Measurements from ENCODE around the gene TLX1.

The TLX1 gene

GRCh38 chr10:101130984-101131961 is at the start of gene TLX1:
TLX1 (plus strand) TSS chr10:101131300; CDS start chr10:101131542, 242 bp downstream.
- no peak for DNase-seq

GRCh38 chr10:101085846-101086245 is 45.3 kb upstream of the TLX1 start:
- DNase-seq = no peak

DNA sequence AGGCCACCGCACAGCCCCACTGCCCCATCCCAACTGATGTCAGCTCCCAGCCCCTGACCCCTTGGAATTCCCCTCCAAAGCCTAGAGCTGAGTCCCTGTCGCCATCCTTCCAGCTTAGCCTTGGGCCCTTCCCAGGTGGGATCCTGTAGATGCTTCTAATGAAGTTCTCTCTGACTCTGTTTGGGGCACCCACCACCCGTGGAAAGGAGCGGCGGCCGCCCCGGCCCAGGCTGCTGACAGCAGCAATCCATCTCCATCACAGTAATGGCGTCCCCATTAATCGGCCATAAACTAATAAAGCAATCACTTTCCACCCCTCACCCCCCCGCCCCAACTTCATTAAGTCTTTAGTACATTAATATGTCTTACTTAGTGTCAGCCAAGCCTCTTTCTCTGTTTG is 43.7 kb upstream of the TLX1 start:
- DNase-seq = no peak

- no peak for DNase-seq
Measured at GRCh38 chr10:101087965-101088364, 43.1 kb upstream of the TLX1 start.

DNA sequence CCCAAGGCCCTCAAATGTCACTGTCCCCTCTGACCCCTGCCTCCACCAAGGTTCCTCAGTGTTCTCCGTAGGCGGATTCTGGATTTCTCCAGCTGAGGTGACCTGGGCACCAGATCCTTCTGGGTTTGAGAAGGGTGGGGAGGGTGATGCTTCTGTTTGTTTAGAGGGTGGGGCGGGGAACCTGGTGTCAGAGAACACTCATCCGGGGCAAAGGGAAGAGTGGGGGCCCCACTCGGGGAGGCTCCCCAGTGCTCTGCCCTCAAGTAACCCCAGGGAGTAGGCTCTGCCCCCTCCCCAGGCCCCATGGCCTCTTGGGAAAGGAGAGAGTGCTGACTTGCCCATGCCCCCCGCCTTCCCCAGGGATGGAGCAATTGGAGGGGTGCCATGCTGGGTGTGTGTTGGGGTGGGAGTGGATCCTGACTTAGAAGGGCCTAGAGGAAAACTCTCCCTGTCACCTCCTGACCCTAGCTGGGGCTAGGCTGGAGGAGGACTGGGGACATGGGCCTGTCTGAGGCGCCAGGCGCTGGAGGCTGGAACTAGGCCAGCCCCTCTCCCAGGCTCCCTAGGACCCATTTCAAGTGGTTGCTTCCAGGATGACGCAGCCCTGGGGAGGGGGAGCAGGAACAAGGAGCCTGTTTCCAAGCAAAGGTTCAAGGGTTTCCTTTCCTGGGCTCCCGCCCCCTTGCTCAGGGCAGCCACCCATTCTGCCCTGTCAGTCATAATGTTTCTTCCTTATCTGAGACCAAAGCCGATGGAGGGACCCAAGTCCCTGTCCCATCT is 41.4 kb upstream of the TLX1 start:
- DNase-seq = no peak

- DNase-seq = no peak
Measured at GRCh38 chr10:101090597-101090996, 40.5 kb upstream of the TLX1 start.

DNA sequence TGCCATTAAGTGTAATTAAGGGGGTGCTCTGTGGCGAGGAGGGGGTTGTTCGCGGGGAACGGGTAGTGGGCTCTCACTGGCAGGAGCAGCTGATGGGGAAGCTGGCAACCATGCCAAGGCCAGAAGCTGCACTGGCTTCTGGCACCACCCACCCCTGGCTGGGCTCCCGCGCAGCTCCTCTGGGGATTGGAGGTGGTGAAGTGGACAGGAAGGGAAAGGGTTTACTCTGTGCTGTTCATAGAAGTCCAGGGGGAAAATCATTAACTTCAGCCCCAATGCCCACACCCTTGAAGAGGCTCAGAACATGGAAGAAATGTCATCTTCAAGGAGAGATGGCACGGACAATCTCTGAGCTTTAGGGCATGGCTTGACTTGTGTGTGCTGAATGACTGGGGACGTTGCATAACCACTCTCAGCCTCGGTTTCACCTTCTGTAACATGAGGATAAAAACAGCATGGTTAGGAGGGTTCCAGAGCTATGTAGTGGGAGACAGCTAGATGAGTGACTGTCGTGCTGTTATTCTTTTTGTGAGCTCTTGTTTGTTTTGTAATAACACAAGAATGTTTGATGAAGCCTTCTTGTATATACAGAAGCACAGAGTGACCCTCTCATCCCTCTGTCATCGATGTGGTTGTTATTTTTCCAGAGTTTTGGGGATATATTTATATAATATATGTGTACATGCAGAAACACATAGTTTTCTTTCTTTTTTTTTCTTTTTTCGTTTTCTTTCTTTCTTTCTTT is 39.4 kb upstream of the TLX1 start:
- DNase-seq = no peak

DNA sequence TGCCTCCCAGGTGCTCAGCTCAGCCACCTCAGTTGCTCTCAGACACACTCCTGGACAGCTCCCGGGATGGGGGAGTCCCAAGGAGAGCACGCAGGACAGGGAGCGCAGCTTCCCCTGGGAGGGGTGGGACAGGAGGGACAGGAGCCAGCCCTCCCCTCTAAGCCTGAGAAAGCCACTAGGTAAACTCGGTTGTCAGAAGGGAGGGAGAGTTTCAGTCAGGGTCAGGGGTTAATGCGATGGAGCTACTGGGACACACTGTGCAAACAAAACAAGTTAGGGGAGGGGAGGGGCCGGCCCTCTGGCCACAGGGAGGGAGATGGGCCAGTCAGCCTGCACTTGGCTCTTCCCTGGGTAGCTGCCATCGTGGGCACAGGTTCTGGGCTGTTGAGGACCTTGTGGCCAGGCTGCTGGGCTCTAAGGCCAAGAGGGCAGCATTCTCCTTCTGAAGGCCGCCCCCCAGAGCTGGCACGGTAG is 38.2 kb upstream of the TLX1 start:
- DNase-seq = no peak

- no peak for DNase-seq
Measured at GRCh38 chr10:101094121-101094879, 36.8 kb upstream of the TLX1 start.

- no peak for DNase-seq
Measured at GRCh38 chr10:101095004-101095403, 36.1 kb upstream of the TLX1 start.

DNA sequence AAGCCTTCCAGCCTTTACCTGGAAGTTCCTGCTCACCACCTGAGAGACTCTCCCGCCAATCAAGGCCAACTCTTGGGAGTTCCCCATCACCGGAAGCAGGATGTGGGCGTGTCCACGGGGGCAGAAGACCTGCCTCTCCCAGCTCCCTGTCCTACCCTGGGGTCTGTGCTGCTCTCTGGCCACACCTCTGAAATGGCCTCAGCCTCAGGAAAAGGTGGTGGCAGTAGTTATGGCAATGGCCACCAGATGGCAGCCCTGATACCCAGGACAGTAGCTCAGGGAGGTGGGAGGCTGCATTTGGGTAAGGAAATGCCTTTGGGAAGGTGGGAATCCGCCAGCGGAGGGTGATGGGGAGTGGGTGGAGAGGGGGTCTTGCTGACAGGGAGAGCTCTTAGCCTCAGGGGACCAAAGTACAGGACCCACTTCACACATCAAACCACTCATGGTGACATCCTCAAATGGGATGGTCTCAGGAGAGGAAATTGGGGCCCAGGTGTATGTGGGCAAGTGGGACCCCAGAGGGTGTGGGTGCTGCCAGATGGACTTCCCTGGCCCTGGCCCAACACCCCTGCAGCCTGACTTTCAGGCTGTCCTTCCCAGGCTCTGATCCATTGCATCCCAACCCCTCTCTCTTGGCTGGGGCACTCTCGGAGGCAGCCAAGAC is 35.4 kb upstream of the TLX1 start:
- peak; percentile 6 for DNase-seq

GRCh38 chr10:101096378-101096777 is 34.7 kb upstream of the TLX1 start:
- DNase-seq = no peak

DNA sequence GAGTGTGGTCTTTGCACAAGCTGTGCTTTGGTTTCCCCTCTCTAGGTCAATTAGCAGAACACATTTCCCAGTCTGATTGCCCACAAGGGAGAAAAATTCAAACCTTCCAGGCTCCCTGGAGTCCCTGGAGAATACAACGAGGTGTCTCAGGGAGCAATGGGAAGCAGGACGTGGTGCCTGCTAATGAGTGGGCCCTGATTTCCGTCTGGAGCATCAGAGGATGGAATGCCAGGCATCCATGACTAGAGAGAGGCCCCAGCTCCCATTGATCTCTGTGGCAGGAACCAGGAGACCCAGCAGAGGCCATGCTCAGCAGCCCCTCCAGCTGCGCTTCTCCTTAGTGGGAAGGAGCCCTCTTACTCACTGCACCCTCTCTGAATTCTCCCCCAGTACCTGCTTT is 33.2 kb upstream of the TLX1 start:
- DNase-seq = no peak

- no peak for DNase-seq
Measured at GRCh38 chr10:101099901-101100300, 31.2 kb upstream of the TLX1 start.

GRCh38 chr10:101101372-101101881 is 29.7 kb upstream of the TLX1 start:
- DNase-seq = no peak

- DNase-seq = no peak
Measured at GRCh38 chr10:101103430-101103829, 27.7 kb upstream of the TLX1 start.

DNA sequence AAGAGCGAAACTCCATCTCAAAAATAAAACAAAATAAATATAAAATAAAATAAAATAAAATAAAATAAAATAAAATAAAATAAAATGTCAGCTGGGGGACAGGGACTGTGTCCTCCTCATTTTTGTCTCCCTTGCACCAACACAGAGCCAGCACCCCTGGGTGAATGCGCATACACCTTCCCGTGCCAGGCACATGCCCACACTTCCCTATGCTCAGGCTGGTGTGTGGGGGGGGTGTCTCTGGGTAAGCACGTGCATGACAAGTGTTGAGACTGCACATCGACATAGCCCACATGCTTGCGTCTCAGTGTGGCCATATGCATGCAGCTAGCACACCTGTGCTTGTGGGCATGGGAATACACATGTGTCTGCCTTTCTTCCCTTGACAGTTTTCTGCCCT is 24.7 kb upstream of the TLX1 start:
- no peak for DNase-seq

DNA sequence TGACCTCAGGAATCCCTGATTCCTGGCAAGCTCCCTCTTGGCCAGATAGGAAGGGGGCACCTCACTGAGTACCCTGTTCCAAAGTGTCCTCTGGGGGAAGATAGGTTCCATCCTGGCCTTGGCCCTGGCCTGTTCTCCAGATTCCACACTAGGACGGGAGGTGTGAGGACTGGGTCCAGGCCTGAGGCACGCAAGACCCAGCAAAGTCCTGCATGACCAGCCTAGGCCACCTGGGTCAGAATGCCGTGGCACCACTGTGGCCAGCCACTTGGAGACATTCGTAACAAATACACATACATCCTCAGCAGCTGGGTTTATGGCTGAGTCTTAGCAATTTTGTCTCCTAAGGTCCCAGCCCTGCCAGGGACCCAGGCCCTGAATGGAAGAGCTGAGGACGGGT is 23.3 kb upstream of the TLX1 start:
- DNase-seq = no peak

GRCh38 chr10:101110856-101111523 is 20.1 kb upstream of the TLX1 start:
- no peak for DNase-seq

- DNase-seq = no peak
Measured at GRCh38 chr10:101111547-101111946, 19.6 kb upstream of the TLX1 start.
